Osteoblast (primary cell): ENCODE measurements around the gene PODNL1. TPM values are rescaled to one million over a fixed set of nuclear protein-coding genes. Genes with fewer than 3 reads are reported as not detected.

Experiments
- DNase-seq: peaks from one replicate; pipeline ENCODE4 v3.0.0; 2011; ENCODE audit warnings: low spot score, mixed read lengths; ENCODE audit not compliant: insufficient read length; ENCODE audit errors: missing footprints
- H2AFZ ChIP-seq: 2 replicates; pipeline ENCODE4 v1.6.0; 2011; ENCODE audit warnings: mild to moderate bottlenecking, low read length
- H3K27ac ChIP-seq: 2 replicates; pipeline ENCODE4 v1.5.1; 2011; ENCODE audit warnings: mild to moderate bottlenecking, low read depth, low read length, moderate library complexity
- H3K27me3 ChIP-seq: 2 replicates; pipeline ENCODE4 v1.6.0; 2012; ENCODE audit warnings: mild to moderate bottlenecking, control low read depth, inconsistent platforms, low read length, moderate library complexity; ENCODE audit not compliant: insufficient read depth
- H3K36me3 ChIP-seq: 2 replicates; pipeline ENCODE4 v1.5.1; 2011; ENCODE audit warnings: mild to moderate bottlenecking, low read length, control low read depth, moderate library complexity; ENCODE audit not compliant: insufficient read depth
- H3K4me1 ChIP-seq: 2 replicates; pipeline ENCODE4 v1.5.1; 2011; ENCODE audit warnings: mild to moderate bottlenecking, low read length, control low read depth, moderate library complexity; ENCODE audit not compliant: insufficient read depth
- H3K4me2 ChIP-seq: 2 replicates; pipeline ENCODE4 v1.6.0; 2011; ENCODE audit warnings: mild to moderate bottlenecking, low read length; ENCODE audit not compliant: insufficient read depth
- H3K4me3 ChIP-seq: fragments of 200-600 bp; sonication (generic); 3 replicates; pipeline ENCODE4 v1.5.1; 2012; ENCODE audit warnings: mild to moderate bottlenecking, low read length, inconsistent platforms; ENCODE audit not compliant: insufficient read depth
- H3K79me2 ChIP-seq: 2 replicates; pipeline ENCODE4 v1.6.0; 2012; ENCODE audit warnings: mild to moderate bottlenecking, low read length, control low read depth, inconsistent platforms; ENCODE audit not compliant: insufficient read depth
- H3K9me3 ChIP-seq: 2 replicates; pipeline ENCODE4 v1.5.1; 2011; ENCODE audit warnings: low read depth, low read length, control low read depth
- H4K20me1 ChIP-seq: 2 replicates; pipeline ENCODE4 v1.6.0; 2012; ENCODE audit warnings: mild to moderate bottlenecking, low read length, control low read depth; ENCODE audit not compliant: insufficient read depth
- CTCF ChIP-seq: IDR thresholded peaks from 2 replicates; pipeline ENCODE4 v1.5.1; 2011; ENCODE audit warnings: mild to moderate bottlenecking, low read depth, low read length, moderate library complexity; ENCODE audit errors: extremely low read depth
- total RNA-seq: library from RNA; depleted of rRNA; stranded (reverse); fragments of >200 nt; gene quantifications from 2 replicates; pipeline ENCODE4 v1.2.3, GENCODE V29; 2012

Gene PODNL1
- total RNA-seq, 1 donor = 4.0 TPM

DNA sequence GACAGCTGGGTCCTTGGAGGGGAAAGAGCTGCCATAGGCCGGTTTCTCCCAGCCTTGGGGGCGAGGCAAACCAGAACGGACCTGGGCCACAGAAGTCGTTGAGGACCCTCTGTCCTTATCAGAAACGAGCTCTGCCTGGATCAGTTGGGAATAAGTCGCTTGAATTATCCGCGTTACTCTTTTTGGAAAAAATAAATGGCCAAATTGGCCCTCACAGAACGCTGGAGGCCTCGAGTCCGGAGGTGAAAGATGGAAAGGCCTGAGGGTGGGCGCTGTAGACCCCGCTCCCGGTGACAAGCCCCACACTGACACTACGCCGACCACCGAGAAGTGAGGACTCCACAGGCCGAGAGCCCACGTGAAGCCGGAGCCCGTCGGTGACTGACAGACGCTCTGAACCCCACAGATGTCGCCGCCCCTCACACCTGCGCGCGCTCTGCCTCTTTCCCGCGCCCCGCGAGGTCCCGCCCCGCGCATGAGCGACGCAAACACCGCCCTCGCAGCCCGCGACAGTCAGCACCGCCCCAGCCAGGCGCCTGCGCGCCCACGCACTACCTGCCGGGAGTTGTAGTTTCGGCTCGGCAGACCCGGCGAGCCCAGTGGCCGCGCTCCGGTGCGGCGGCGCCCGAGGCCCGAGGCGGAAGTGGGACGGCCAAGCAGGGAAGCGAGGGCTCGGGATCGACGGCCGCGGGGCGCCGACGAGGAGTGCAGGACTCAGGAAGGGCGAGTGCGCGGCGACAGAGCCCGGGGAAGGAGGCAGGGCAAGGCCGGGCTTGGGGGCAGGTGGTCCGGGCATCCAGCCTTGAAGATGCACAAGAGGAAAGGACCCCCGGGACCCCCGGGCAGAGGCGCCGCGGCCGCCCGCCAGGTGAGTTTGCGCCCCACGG, 32.3 kb downstream of the PODNL1 start, which contains the start of the genes BRME1 and CC2D1A:
TSS of gene BRME1 (minus strand) at position 484 of the 887 bp plus-strand sequence. CDS start 1,225 bp downstream, outside the sequence.
TSS of gene CC2D1A (plus strand) at position 568 of the 887 bp plus-strand sequence. CDS start at position 809, 241 bp downstream.
- TF ChIP-seq CTCF = no peak
- H2AFZ ChIP-seq = peak within 1 kb of the TSS; percentile 98
- H3K36me3 ChIP-seq = no peaks in the 10 kb centered on the region
- peak within 1 kb of the TSS; percentile 88 for H3K4me2 ChIP-seq
- DNase-seq = peak; percentile 100
- H3K79me2 ChIP-seq = no peaks in the 10 kb centered on the region
- H3K27me3 ChIP-seq = no peaks in the 10 kb centered on the region
- H3K4me1 ChIP-seq = peaks cover 4% of the 10 kb centered on the region
- no peaks in the 10 kb centered on the region for H4K20me1 ChIP-seq
- H3K9me3 ChIP-seq = no peaks in the 10 kb centered on the region
- no peak within 1 kb of the TSS for H3K27ac ChIP-seq
- peak within 1 kb of the TSS; percentile 92 for H3K4me3 ChIP-seq

- Histone ChIP-seq H3K4me3 (no peak overlapping the region), H3K9me3 (no peaks in the 10 kb centered on the region), H3K27me3 (no peaks in the 10 kb centered on the region), H3K4me1 (peaks cover 18% of the 10 kb centered on the region), H4K20me1 (no peaks in the 10 kb centered on the region), H3K36me3 (no peaks in the 10 kb centered on the region), H3K27ac (no peak overlapping the region), H2AFZ (no peak overlapping the region), H3K4me2 (no peak overlapping the region), H3K79me2 (no peaks in the 10 kb centered on the region)
- TF ChIP-seq CTCF = peak; percentile 40
- peak; percentile 51 for DNase-seq
Observed at GRCh38 chr19:13902993-13903555, 35.1 kb downstream of the PODNL1 start.

DNA sequence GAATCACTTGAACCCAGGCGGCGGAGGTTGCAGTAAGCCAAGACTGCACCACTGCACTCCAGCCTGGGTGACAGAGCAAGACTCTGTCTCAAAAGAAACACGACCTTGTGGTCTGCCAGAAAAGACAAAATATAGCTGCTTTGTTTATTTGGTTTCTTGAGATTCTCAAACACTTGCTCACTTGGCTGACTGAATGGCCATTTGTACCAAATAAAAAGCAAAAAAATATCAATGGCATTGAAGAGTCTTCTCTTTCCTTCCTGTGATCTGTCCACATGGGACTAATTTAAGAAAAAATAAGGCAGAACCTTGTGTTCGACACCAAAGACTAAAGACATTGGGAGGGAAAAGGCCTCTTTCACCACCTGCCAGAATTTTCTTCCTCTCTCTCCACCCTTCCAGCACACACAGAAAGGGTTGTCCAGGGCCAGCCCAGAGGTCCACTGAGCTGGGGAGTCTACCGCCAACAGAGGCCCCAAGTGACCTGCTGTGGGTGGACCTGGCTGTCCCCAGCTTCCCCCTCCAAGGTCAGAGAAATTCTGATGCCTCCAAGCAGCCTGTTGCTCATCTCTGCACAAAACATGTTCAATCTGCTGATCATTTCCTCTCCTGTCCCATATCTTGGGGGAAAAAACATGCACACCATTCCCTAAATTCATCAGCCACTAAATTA, 38.2 kb downstream of the PODNL1 start:
- no peak for TF ChIP-seq CTCF
- H3K27ac ChIP-seq = no peak overlapping the region
- H4K20me1 ChIP-seq = no peaks in the 10 kb centered on the region
- no peaks in the 10 kb centered on the region for H3K27me3 ChIP-seq
- peak; percentile 60 for DNase-seq
- no peak overlapping the region for H3K4me3 ChIP-seq
- H3K9me3 ChIP-seq = no peaks in the 10 kb centered on the region
- H3K79me2 ChIP-seq = no peaks in the 10 kb centered on the region
- H3K4me1 ChIP-seq = peaks cover 14% of the 10 kb centered on the region
- H2AFZ ChIP-seq = peak overlapping the region; percentile 10
- H3K4me2 ChIP-seq = no peak overlapping the region
- no peaks in the 10 kb centered on the region for H3K36me3 ChIP-seq
